ENCODE measurements around the gene SLC36A3.

Gene SLC36A3

DNA sequence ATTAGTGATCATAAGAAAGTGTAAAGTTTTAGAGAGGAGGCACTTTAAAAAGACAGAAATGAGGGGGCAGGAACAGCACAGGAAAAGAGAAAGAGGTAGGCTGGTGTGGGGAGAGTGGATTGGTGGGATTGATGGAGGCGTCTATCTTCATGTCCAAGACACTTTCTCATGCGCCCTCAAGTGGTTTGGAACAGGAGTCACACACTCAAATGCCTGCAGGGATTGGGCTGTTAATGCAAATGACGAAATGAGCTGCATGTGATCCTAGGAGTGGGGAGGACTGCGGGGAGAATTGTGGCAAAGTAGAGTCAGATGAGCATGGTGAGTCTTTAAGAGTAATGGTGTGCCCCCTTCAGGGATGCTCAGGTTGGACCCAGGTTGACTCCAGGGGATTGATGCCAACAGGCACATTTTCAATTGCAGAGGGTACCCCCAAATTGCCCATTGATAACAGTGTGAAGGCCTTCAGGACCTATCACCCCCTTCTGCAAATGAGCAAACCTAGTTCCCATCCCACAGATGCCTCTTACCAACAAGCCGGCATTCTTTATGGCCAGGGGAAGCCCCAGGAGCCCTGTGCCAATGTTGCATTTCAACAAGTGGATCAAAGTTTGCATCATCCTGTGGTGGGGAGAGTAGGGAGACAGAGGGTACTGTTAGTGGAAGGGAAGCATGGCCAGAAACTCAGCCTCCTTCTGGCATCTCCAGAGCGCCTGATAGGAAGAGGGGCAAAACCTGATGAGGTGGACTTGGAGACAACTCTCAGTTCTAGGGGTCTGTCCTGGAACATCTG lies 5.3 kb downstream of the SLC36A3 start:
- no peak for DNase-seq

DNA sequence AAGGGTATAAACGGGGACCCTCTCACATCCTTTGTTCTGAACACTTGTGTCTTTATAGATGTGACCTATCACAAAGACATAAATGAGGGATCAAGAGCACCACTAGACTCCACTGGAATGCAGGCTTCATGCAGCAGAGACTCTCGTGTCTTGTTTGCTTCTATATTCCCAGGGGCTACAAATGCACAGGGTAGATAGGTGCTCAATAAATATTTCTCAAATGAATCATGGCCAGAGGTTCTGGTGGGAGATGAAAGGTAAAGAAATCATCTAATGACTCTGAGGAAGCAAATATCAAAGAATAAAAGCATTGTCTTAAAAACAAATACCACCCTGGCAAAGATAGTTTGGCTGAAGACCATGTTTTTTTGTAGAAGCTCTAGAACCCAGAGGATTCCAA lies 6.6 kb downstream of the SLC36A3 start:
- DNase-seq = no peak

DNA sequence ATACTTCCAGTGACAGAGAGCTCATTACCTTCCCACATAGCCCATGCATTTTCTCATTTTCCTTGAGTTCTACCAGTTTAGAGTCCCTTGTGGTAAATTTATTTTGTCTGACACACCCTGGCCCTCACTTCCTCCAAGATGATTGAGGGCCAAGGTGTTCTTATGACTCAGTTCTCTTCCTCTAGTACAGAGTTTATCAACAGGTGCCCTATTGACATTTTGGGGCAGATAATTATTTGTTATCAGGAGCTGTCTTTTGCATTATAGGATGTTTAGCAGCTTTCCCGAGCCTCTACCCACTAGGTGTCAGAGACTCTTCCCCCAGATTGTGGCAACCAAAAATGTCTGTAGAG lies 7.1 kb downstream of the SLC36A3 start:
- no peak for DNase-seq

DNA sequence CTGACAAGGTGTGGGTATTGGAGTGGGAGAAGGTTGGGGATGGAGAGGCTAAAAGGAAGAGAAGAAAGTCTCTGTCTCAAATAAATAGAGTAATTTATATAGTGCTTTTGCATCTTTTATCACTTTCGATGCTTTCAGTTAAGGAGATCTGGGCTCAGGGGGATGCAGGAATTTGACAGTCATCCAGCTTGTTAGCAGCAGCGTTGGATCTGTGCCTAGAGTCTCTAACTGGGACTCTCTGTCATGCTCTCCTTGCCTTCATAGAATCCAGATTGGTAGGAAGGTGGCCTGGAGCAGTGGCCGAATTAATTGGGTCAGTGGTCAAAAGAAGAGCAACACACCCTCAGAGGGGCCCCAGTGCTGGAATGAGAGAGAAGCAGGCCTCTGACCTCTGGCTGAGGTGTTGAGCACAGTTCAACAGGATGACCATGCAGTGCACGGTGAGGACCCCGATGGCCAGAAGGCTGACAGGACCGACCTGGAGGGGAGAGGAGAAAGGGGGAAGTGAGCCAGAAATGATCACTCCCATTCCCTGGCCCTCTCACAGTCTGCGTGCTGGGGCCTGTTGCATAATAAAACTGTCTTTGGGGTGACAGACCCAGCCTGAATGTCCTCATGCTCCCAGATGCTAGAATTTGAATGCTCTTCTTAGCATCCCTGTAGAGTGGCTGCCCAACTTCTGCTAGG lies 7.6 kb downstream of the SLC36A3 start:
- no peak for DNase-seq

DNA sequence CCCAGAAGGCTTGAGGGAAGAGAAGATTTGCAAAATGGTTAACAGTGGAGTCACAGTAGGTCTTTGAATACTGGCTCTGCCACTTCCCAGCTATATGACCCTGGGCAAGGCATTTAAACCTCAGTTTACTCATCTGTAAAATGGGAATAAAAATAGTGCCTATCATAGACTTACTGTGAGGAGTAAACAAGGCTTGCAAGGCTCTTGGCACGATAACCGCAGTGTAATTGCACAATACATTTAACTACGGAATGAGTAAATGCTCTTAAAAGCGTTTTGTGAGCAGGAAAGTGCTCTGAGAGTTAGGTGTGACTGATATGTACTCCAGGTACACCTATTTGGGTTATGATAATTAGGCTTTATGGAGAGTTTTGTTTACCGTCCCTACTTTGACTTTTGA lies 8.4 kb downstream of the SLC36A3 start:
- DNase-seq = no peak

DNA sequence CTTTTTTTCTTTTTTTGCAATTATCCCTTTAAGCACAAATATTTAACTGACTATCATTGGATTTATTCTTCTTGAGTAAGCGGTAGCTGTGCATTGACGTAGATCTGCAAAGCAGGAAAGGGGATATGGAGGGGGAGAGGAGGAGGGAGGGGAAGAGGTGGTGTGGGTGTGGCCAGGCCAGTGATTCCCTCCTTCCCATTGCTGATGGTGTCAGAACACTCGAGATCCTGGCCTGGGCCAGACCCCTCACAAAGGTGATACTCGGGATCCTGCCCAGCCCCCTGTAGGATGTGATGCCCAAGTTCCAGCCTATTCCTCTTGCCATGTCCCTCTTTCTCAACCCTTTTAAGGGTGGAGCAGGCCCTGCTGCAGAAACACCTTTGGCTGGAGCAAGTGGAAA lies 9.9 kb downstream of the SLC36A3 start:
- no peak for DNase-seq

DNA sequence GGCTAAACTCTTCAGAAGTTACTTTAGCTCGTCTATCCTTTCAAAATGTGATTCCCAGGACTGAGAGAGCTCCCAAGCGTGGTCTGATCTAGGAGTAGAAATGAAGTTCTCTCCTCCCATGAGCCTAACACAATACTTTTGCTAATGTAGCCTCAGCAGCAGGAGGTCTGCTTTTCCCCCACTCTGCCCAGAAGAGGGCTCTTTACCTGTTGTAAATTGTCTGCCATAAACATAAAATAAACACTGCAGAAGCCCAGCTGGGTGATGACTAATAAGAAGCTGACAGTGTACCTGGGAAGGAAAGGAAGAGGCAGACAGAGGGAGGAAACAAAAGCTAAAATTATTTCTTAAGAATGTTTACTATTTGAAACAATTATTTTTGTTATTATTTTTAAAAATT lies 15.4 kb downstream of the SLC36A3 start:
- no peak for DNase-seq

DNA sequence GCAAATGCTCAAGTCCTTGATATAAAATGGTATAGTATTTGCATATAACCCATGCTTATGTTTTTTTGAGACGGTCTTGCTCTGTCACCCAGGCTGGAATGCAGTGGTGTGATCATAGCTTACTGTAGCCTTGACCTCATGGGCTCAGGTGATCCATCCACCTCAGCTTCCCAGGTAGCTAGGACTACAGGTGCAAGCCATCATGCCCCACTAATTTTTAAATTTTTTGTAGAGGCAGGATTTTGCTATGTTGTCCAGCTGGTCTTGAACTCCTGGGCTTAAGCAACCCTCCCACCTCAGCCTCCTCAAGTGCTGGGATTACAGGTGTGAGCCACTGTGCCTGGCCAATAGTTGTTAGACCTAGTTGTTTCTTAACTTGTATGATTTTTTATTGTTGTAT lies 17.3 kb downstream of the SLC36A3 start:
- DNase-seq = no peak

DNA sequence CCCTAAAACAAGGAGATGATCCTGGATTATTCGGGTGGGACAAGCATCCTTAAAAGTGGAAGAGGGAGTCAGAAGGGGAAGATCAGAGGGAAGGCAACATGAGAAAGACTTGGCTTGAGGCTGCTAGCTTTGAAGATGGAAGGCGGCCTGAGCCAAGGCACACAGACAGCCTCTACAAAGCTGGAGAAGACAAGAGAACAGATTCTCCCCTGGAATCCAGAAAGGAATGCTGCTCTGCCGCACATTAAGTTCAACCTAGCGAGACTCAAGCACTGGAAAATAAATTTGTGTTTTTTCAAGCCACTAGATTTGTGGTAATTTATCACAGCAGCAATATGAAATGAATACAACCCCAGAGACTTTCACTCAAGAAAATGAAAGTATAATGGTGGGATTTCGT lies 17.9 kb downstream of the SLC36A3 start:
- no peak for DNase-seq

DNA sequence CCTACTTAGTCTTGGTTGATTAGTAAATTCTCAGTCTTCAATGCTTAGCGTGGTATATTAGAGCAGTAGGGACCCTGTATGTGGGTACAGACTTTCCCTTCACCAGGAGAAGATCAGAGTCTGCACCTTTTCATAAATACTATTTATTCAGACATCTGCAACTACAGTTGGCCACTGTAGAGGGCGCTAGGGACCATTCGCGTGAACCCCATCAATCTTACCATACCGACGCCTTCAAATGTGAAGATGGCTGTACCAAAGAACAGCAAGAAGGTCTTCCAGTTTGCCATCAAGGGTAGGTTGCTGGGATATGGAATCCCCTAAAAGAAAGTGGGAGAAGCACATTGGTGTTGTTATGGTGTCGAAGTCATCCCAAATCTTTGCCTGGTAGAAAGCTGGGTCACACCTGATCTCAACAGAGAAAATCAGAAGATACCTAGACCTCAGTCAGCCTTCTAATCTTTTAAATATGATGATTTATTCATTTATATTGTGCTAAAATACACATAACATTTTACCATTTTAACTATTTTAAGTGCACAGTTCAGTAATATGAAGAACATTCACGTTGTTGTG lies 19.1 kb downstream of the SLC36A3 start:
- no peak for DNase-seq

DNA sequence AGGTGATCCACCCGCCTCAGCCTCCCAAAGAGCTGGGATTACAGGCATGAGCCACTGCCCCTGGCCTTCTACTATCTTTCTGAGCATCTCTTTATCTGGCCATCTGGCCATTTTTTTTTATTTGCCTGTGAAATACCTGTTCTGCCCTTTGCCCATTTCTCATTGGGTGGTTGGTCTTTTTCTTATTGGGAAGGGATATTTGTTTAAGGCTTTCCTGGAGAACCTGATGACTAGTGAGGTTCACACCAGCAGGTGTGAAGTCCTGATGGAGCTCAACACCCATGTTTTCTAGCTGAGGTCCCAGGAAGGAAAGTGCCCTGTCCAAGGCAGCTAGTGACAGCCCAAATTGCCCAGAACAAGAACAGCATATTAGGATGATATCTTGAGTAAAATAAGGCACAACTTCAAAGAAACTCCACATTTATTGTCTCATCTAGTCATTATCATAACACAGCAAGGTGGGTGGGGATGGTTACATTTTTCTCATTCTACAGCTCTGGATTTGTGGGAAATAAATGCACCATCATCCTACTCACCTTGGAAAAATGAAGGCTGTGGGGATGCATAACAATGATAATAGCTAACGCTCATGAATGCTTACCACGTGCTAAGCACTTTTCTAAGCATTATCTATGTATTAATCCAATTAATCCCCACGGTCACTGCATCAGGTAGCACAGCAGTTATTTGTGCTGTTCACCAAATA lies 20.3 kb downstream of the SLC36A3 start:
- no peak for DNase-seq

DNA sequence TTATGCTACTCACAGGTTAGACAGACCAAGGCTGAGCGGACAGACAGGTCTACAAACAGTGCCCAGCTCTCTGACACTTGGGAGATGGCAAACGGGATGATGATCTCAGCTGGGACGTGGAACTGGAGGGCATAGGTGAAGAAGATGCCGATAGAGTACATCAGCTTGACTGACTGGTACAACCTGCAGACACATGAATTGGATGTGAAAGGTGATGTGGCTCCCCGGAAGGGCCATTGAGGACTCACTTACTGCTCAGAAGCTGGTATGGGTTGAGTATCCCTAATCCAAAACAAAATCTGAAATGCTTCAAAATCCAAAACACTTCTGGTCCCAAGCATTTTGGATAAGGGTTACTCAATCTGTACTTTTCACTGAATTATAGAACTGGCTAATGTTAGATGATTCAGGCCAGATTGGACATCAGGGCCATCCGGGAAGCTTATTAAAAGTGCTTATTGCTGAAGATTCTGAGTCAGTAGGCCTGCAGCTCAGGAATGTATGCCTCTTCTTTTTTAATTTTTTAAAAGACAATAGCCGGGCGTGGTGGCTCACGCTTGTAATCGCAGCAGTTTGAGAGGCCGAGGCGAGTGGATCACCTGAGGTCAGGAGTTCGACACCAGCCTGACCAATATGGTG lies 22.4 kb downstream of the SLC36A3 start:
- no peak for DNase-seq

DNA sequence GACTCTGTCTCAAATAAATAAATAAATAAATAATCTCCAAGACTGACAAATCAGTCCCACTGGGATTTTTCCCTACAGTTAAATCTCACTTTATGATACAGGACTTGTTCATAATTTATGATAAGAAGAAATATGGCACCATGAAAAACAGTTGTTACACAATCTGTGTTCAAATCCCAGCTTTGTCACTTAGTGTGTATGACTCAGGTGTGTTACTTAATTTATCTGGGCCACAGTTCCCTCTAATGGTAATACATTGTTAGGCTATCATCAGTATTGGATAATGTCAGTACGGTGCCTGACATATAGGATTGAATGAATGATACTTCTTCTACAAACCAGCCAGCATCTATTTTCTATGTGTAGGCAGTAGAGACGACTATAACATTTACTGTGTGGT lies 23.1 kb downstream of the SLC36A3 start:
- no peak for DNase-seq

DNA sequence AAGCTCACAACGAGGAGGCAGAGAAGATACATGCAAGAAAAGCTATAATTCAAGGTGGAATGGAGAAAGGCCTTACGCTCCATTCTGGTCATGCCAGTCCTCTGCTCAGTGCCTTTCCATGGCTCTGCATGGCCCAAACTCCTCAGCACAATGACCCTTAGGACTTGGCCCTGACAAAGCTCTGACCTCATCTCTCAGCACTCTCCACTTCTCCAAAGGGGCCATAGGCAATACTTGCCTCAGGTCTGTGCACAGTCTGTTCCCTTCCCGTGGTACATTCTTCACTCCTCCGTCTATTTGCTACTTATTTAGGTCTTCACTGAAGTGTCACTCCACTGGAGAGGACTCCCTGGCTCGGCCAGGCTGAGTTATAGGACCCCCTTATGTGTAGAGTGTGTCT lies 24.7 kb downstream of the SLC36A3 start:
- DNase-seq = no peak

DNA sequence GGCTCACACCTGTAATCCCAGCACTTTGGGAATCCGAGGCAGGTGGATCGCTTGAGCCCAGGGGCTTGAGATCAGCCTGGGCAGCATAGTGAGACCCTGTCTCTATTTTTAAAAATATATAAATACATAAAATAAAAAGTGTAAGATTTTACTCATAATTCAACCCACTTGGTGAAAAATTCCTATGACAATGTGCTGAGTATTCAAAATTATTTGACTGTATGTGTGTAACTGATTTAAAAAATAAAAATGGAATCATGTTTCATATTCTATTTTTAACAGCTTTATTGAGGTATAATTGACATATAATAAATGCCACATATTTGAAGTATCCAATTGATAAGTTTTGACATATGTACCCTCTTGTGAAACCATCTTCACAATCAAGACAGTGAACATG lies 27.8 kb downstream of the SLC36A3 start:
- no peak for DNase-seq

DNA sequence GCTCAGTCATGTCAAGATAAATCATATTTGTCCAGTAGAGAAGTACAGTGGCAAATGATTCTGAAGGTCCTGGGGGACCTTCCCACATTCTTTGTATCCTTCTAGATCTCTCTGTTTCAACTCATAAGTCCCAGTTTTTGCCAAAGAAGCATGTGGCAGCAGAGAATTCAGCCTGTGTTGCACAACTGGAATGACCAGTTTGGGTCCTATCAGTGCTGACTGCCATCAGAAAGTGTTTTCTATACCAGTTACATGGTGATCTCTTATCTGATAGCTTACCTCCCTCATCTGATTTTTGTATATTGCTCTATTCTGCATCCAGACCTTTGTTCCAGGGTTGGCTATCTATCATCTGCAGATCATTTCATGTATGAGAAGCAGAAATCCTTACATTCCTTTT lies 28.9 kb downstream of the SLC36A3 start:
- DNase-seq = no peak

DNA sequence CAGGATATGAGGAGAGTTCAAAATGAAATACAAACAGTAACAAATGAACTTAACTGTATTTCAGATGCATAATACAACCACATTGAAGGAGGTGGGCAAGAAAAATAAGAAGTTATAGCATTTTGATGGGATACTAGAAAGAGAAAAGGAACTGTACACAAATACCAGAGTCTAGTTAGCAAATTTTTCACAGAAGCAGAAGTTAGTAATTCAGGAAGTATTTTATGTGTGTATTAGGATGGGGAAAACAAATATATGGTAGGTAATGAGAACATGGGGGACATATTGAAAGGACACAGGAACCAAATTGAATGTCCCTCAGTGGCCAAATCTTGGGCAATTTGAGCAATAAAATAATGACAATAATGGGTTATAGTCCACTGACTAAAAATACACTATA lies 32.2 kb downstream of the SLC36A3 start:
- DNase-seq = no peak

DNA sequence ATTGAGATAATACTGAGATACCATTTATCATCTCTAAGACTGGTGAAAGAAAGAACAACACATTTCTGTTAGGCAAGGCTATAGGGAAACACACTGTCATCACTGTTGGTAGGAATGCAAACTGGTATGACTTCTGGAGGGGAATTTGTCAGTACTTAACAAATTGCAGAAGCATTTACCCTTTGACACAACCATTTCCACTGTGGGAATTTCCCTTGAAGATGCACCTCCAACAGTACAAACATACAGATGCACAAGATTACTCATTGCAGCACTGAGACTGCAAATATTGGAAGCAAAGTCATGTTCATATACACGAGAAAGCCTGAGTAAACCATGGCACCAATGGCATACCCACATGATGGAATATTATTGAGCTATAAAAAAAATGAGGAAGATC lies 33.0 kb downstream of the SLC36A3 start:
- no peak for DNase-seq

DNA sequence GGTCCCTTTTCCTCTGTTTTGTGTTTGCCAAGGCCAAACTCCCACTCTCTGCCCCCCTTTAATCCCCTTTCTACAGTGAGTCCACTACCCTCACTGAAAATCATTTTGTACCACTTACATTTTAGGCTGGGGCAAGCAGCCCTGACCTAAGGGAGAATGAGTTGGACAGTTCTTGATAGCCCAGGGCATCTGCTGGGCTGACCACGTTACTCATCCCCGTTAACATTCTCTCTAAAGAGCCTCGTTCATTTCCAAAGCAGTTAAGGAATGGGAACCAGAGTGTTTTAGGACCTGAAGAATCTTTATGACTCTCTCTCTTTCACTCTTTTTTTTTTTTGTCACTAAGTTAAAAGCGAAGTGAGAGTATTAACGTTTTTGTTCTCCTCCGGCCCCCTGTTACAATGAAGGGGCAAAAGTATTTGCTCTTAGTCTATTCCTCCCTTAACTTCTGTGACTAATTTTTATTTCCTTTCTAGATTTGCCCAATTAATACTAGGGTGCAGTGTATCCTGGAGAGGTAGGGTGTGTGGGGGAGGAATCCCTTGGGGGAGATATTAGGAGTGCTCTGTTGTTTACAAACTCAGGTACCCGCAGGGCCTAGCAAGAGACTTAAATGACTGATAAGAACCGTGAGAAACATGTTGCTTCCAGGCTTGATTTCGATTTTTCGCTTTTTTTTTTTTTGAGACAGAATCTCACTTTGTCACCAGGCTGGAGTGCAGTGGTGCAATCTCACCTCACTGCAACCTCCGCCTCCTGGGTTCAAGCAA lies 35.9 kb downstream of the SLC36A3 start:
- DNase-seq = no peak

DNA sequence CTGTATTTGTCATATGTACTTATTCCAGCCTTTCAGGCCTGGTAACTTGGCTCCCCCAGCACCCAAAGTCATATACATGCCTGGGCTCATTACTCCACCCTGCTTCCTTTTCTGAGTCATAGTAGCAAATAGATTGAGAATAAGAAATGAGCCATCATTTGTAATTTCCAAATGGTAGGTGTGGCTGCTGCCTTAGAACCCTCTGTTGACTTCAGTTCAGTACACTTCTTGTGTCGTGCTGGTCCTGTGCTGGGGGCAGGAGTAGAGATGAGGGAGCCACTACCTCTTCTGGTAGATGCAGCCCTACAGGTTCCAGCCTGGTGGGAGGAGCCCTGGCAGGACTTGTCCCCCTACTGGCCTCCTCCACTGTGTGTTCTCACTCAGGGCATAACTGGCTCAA lies 39.5 kb downstream of the SLC36A3 start:
- DNase-seq = peak; percentile 63

DNA sequence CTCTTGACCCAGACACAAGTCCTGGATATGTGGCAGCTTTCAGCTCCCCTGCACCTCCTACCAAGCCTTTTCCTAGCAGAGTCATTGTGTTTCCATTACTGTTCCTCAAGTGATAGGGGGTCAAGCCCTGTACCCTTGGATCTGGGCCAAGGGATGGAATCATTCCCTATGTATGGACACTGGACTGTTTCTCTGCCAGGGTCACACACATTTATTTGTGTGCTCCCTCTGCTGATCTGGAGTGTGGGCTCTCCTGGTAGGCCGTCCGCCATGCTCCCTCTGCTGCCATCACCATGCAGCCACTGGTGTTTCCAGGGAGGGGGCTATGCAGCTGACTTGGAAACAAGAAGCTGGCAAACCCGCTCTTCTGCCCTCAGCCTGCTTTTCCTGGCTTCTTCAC lies 41.0 kb downstream of the SLC36A3 start:
- no peak for DNase-seq

DNA sequence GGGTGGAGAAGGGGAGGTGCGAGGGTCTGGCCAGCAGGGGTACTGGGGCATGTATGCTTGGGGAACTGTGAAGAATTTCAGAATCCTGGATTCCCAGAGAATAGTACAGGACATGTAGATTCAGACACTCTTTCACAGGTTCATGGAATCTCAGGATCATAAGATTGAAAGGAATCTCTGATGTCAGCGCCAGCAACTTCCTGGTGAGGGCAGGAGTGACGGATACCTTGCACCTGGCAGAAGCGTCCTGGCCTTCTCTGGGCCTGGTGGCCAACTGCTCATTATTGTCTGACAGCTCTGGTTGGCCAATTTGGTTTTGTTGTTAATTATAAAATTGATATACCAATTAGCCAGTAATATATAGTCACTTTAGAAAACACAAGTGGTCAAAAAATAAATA lies 43.6 kb downstream of the SLC36A3 start:
- DNase-seq = no peak

DNA sequence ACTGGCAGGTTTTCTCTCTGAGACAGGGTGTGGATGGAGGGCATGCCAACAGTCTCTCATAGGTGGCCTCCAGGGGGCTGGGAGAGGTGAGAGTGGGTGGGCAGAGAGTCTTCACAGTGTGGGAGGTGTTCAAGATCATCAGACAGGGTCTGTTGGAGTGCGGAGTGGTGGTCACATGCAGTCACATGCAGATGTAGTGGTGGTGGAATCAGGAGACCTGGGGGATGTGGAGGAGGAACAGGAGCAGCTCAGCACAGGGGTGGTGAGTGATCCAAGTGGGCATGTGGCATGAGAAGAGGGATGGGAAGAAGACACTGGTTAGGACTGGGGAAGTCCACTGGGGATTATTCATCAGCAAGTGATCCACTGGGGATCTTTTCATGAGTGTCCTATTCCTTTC lies 44.8 kb downstream of the SLC36A3 start:
- DNase-seq = no peak
